ENCODE data around the gene SCN8A.

Gene SCN8A

GRCh38 chr12:51593021-51593420 is 2.0 kb downstream of the SCN8A start:
- Histone ChIP-seq H3K4me3 (replicated peaks; ENCODE audit: insufficient read depth, low read length) (no peak overlapping the region), H3K27me3 (ENCODE audit: insufficient read depth, poor library complexity, severe bottlenecking) (peaks cover 50% of the 10 kb centered on the region), H3K27ac (replicated peaks) (no peak overlapping the region)
- DNase-seq (ENCODE audit: low read depth in 1 of 2, low spot score in 1 of 2): no peak
- no peak for TF ChIP-seq GABPA (IDR thresholded peaks at IDR 0.05; ENCODE audit: low read depth)
- TF ChIP-seq SPI1 (IDR thresholded peaks at IDR 0.05; ENCODE audit: borderline replicate concordance, low read depth): no peak
- TF ChIP-seq, protein P1, sequence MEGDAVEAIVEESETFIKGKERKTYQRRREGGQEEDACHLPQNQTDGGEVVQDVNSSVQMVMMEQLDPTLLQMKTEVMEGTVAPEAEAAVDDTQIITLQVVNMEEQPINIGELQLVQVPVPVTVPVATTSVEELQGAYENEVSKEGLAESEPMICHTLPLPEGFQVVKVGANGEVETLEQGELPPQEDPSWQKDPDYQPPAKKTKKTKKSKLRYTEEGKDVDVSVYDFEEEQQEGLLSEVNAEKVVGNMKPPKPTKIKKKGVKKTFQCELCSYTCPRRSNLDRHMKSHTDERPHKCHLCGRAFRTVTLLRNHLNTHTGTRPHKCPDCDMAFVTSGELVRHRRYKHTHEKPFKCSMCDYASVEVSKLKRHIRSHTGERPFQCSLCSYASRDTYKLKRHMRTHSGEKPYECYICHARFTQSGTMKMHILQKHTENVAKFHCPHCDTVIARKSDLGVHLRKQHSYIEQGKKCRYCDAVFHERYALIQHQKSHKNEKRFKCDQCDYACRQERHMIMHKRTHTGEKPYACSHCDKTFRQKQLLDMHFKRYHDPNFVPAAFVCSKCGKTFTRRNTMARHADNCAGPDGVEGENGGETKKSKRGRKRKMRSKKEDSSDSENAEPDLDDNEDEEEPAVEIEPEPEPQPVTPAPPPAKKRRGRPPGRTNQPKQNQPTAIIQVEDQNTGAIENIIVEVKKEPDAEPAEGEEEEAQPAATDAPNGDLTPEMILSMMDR (IDR thresholded peaks at IDR 0.05; ENCODE audit: insufficient read depth, low read length): no peak
- TF ChIP-seq POLR2AphosphoS5 (IDR thresholded peaks at IDR 0.05; ENCODE audit: low read depth): no peak
- TF ChIP-seq REST (IDR thresholded peaks at IDR 0.05; ENCODE audit: insufficient replicate concordance, low read depth): no peak

- Histone ChIP-seq H3K27ac (replicated peaks) (no peak overlapping the region), H3K4me3 (replicated peaks; ENCODE audit: insufficient read depth, low read length) (no peak overlapping the region), H3K27me3 (ENCODE audit: insufficient read depth, poor library complexity, severe bottlenecking) (peaks cover 50% of the 10 kb centered on the region)
- TF ChIP-seq REST (IDR thresholded peaks at IDR 0.05; ENCODE audit: insufficient replicate concordance, low read depth) (peak; percentile 94), SPI1 (IDR thresholded peaks at IDR 0.05; ENCODE audit: borderline replicate concordance, low read depth) (no peak)
- DNase-seq (ENCODE audit: low read depth in 1 of 2, low spot score in 1 of 2): peak in 1 of 2 experiments; percentile 14
Measured at GRCh38 chr12:51593539-51593938, 2.5 kb downstream of the SCN8A start.

- no peak overlapping the region for H3K4me3 ChIP-seq (replicated peaks; ENCODE audit: insufficient read depth, low read length)
- peaks cover 41% of the 10 kb centered on the region for H3K27me3 ChIP-seq (ENCODE audit: insufficient read depth, poor library complexity, severe bottlenecking)
- H3K27ac ChIP-seq (replicated peaks): no peak overlapping the region
- TF ChIP-seq GABPA (IDR thresholded peaks at IDR 0.05; ENCODE audit: low read depth): no peak
- TF ChIP-seq SPI1 (IDR thresholded peaks at IDR 0.05; ENCODE audit: borderline replicate concordance, low read depth): no peak
- TF ChIP-seq POLR2AphosphoS5 (IDR thresholded peaks at IDR 0.05; ENCODE audit: low read depth): no peak
- TF ChIP-seq, protein P1 (IDR thresholded peaks at IDR 0.05; ENCODE audit: insufficient read depth, low read length): no peak
- no peak for TF ChIP-seq REST (IDR thresholded peaks at IDR 0.05; ENCODE audit: insufficient replicate concordance, low read depth)
- DNase-seq (ENCODE audit: low read depth in 1 of 2, low spot score in 1 of 2): no peak
Measured at GRCh38 chr12:51598156-51598555, 7.1 kb downstream of the SCN8A start.

DNA sequence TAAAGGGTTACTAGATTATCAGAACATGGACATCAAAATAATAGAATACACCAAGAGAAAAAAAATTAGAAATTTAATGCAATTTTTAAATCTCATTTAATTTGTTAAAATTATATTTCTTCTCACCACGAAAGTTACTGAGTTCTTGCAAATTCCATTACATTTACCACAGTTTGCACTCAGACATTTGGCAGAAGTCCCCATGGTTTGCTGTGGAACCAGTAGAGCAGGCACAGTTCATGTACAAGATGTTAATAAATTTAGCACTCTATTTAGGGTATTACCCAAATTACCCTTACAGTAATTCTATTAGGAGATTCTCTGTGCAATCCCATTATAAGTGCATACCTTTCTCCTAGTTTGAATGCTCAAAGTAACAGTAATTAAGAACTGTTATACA is 9.7 kb downstream of the SCN8A start:
- Histone ChIP-seq H3K27ac (replicated peaks) (no peak overlapping the region), H3K4me3 (replicated peaks; ENCODE audit: insufficient read depth, low read length) (no peak overlapping the region), H3K27me3 (ENCODE audit: insufficient read depth, poor library complexity, severe bottlenecking) (peaks cover 39% of the 10 kb centered on the region)
- TF ChIP-seq, protein P1 (IDR thresholded peaks at IDR 0.05; ENCODE audit: insufficient read depth, low read length): no peak
- TF ChIP-seq SPI1 (IDR thresholded peaks at IDR 0.05; ENCODE audit: borderline replicate concordance, low read depth) (no peak), REST (IDR thresholded peaks at IDR 0.05; ENCODE audit: insufficient replicate concordance, low read depth) (no peak), GABPA (IDR thresholded peaks at IDR 0.05; ENCODE audit: low read depth) (no peak), POLR2AphosphoS5 (IDR thresholded peaks at IDR 0.05; ENCODE audit: low read depth) (no peak)
- DNase-seq (ENCODE audit: low read depth in 1 of 2, low spot score in 1 of 2): no peak

All from HL-60 (cell line).